ENCODE results near the gene CPAMD8. TPM values are rescaled to one million over a fixed set of nuclear protein-coding genes. Genes with fewer than 3 reads are reported as not detected.

CPAMD8 gene
- total RNA-seq, 1 experiment from 2014 or later, result 19.8 TPM

- no peak for DNase-seq (ENCODE audit: low spot score)
- in situ Hi-C loops (cut with HindIII; ENCODE audit: low sequenced_read_pairs), result no loop called here
Measured at GRCh38 chr19:16931306-16931705, 95.3 kb downstream of the CPAMD8 start.

- no peak for DNase-seq (ENCODE audit: low spot score)
- in situ Hi-C loops (cut with HindIII; ENCODE audit: low sequenced_read_pairs), result no loop called here
Measured at GRCh38 chr19:16930753-16931152, 95.9 kb downstream of the CPAMD8 start.

GRCh38 chr19:16928916-16929315 lies 97.7 kb downstream of the CPAMD8 start:
- in situ Hi-C loops (cut with HindIII; ENCODE audit: low sequenced_read_pairs), result no loop called here

GRCh38 chr19:16928351-16928750 lies 98.3 kb downstream of the CPAMD8 start:
- in situ Hi-C loops (cut with HindIII; ENCODE audit: low sequenced_read_pairs), result no loop called here
- DNase-seq (ENCODE audit: low spot score), result no peak

More at GRCh38 chr19:16928916-16929315, 97.7 kb downstream of the CPAMD8 start:
- DNase-seq (ENCODE audit: low spot score), result no peak

- DNase-seq (ENCODE audit: low spot score), result no peak
Measured at GRCh38 chr19:16927883-16928282, 98.7 kb downstream of the CPAMD8 start.

GRCh38 chr19:16922949-16923348 lies 103.7 kb downstream of the CPAMD8 start:
- no peak for DNase-seq (ENCODE audit: low spot score)
- in situ Hi-C loops (cut with HindIII; ENCODE audit: low sequenced_read_pairs), result no loop called here

More at GRCh38 chr19:16927883-16928282, 98.7 kb downstream of the CPAMD8 start:
- in situ Hi-C loops (cut with HindIII; ENCODE audit: low sequenced_read_pairs), result no loop called here

GRCh38 chr19:16922592-16922934 lies 104.0 kb downstream of the CPAMD8 start:
- DNase-seq (ENCODE audit: low spot score), result no peak
- in situ Hi-C loops (cut with HindIII; ENCODE audit: low sequenced_read_pairs), result no loop called here

- no peak for DNase-seq (ENCODE audit: low spot score)
- in situ Hi-C loops (cut with HindIII; ENCODE audit: low sequenced_read_pairs), result no loop called here
Measured at GRCh38 chr19:16921766-16922591, 104.6 kb downstream of the CPAMD8 start.

GRCh38 chr19:16920816-16921529 lies 105.6 kb downstream of the CPAMD8 start:
- in situ Hi-C loops (cut with HindIII; ENCODE audit: low sequenced_read_pairs), result no loop called here
- DNase-seq (ENCODE audit: low spot score), result no peak

GRCh38 chr19:16919496-16919895 lies 107.1 kb downstream of the CPAMD8 start:
- no peak for DNase-seq (ENCODE audit: low spot score)
- in situ Hi-C loops (cut with HindIII; ENCODE audit: low sequenced_read_pairs), result no loop called here

GRCh38 chr19:16917401-16917800 lies 109.2 kb downstream of the CPAMD8 start:
- in situ Hi-C loops (cut with HindIII; ENCODE audit: low sequenced_read_pairs), result no loop called here
- no peak for DNase-seq (ENCODE audit: low spot score)

- in situ Hi-C loops (cut with HindIII; ENCODE audit: low sequenced_read_pairs), result no loop called here
Measured at GRCh38 chr19:16915734-16916133, 110.9 kb downstream of the CPAMD8 start.

GRCh38 chr19:16915135-16915534 lies 111.5 kb downstream of the CPAMD8 start:
- in situ Hi-C loops (cut with HindIII; ENCODE audit: low sequenced_read_pairs), result no loop called here
- DNase-seq (ENCODE audit: low spot score), result no peak

More at GRCh38 chr19:16915734-16916133, 110.9 kb downstream of the CPAMD8 start:
- no peak for DNase-seq (ENCODE audit: low spot score)

- in situ Hi-C loops (cut with HindIII; ENCODE audit: low sequenced_read_pairs), result no loop called here
- no peak for DNase-seq (ENCODE audit: low spot score)
Measured at GRCh38 chr19:16914421-16914820, 112.2 kb downstream of the CPAMD8 start.

- in situ Hi-C loops (cut with HindIII; ENCODE audit: low sequenced_read_pairs), result no loop called here
Measured at GRCh38 chr19:16912780-16913179, 113.8 kb downstream of the CPAMD8 start.

GRCh38 chr19:16911046-16911445 lies 115.6 kb downstream of the CPAMD8 start:
- no peak for DNase-seq (ENCODE audit: low spot score)
- in situ Hi-C loops (cut with HindIII; ENCODE audit: low sequenced_read_pairs), result no loop called here

More at GRCh38 chr19:16912780-16913179, 113.8 kb downstream of the CPAMD8 start:
- no peak for DNase-seq (ENCODE audit: low spot score)

- in situ Hi-C loops (cut with HindIII; ENCODE audit: low sequenced_read_pairs), result no loop called here
- no peak for DNase-seq (ENCODE audit: low spot score)
Measured at GRCh38 chr19:16908759-16909158, 117.9 kb downstream of the CPAMD8 start.

GRCh38 chr19:16904599-16904998 lies 122.0 kb downstream of the CPAMD8 start:
- DNase-seq (ENCODE audit: low spot score), result no peak
- in situ Hi-C loops (cut with HindIII; ENCODE audit: low sequenced_read_pairs), result no loop called here

GRCh38 chr19:16903347-16903746 lies 123.3 kb downstream of the CPAMD8 start:
- no peak for DNase-seq (ENCODE audit: low spot score)
- in situ Hi-C loops (cut with HindIII; ENCODE audit: low sequenced_read_pairs), result no loop called here

- DNase-seq (ENCODE audit: low spot score), result no peak
- in situ Hi-C loops (cut with HindIII; ENCODE audit: low sequenced_read_pairs), result no loop called here
Measured at GRCh38 chr19:16902545-16902944, 124.1 kb downstream of the CPAMD8 start.
